ENCODE data around the gene GSC2. TPM values are rescaled to one million over a fixed set of nuclear protein-coding genes. Genes with fewer than 3 reads are reported as not detected.

The GSC2 gene
- total and polyA plus RNA-seq, 9 of the 15 experiments (the other 6 are each of a cell fraction or from before 2014, with no cell fraction given): not detected

DNA sequence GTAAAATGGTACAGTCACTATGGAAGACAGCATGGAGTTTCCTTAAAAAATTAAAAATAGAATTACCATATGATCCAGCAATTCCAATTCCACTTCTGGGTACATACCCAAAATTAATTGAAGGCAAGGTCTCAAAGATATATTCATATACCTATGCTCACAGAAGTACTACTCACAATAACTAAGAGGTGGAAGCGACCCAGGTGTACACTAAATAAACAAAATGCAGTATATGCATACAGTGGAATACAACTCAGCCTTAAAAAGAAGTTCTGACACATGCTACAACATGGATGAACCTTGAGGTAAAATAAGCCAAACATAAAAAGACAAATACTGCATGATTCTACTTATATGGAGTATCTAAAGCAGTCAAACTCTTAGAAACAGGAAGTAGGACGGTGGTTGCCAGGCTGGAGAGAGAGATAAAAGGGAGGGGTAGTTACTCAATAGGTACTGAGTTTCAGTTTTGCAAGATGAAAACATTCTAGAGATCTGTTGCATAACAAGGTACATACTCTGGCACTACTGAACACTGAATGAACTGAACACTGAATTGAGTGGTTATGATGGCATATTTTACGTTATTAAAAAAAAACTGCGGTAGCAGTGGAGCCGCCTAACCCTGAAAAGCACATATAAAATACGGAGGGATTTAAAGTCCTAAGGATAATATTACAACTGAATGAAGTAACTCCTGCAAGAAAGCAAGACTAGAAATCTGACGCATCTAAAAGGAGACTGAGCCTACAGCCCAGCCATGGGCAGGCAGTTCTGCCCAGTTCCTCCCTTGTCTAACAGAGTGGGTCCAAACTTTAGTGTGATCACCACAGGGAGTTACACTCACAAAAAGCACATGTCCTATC is 40.7 kb downstream of the GSC2 start (continued):
- TF ChIP-seq RFX5 (IDR thresholded peaks at IDR 0.05; ENCODE audit: low read depth, low read length) (peak; percentile 87), TEAD4 (IDR thresholded peaks at IDR 0.05; ENCODE audit: low read length) (peak; percentile 94), TEAD4 (CRISPR knock-in tag; IDR thresholded peaks at IDR 0.05; ENCODE audit: borderline replicate concordance) (no peak), PML (IDR thresholded peaks at IDR 0.05; ENCODE audit: low read length) (peak; percentile 80; the same call in 1 of the 2 replicates), HDAC8 (tag; IDR thresholded peaks at IDR 0.05) (no peak), NFE2 (IDR thresholded peaks at IDR 0.05; ENCODE audit: low read depth) (no peak), RAD51 (IDR thresholded peaks at IDR 0.05; ENCODE audit: borderline replicate concordance, low read depth) (0 out of 2 replicates have a peak, but pooled peaks have one; percentile 29), STAT5A (IDR thresholded peaks at IDR 0.05; ENCODE audit: borderline replicate concordance, low read length) (peak; percentile 85), ZNF695 (CRISPR knock-in tag; IDR thresholded peaks at IDR 0.05) (0 out of 2 replicates have a peak, but pooled peaks have one; percentile 75), DPF2 (IDR thresholded peaks at IDR 0.05) (peak; percentile 100), ZBTB33 (CRISPR knock-in tag; IDR thresholded peaks at IDR 0.05) (peak; percentile 41; the same call in 1 of the 2 replicates), ZNF253 (CRISPR knock-in tag; conservative IDR thresholded peaks at IDR 0.05) (no peak), RNF2 (IDR thresholded peaks at IDR 0.05) (peak; percentile 87; the same call in 1 of the 2 replicates), SRSF3 (IDR thresholded peaks at IDR 0.05; ENCODE audit: insufficient read depth, low read length) (no peak)
- TF ChIP-seq, protein P1, sequence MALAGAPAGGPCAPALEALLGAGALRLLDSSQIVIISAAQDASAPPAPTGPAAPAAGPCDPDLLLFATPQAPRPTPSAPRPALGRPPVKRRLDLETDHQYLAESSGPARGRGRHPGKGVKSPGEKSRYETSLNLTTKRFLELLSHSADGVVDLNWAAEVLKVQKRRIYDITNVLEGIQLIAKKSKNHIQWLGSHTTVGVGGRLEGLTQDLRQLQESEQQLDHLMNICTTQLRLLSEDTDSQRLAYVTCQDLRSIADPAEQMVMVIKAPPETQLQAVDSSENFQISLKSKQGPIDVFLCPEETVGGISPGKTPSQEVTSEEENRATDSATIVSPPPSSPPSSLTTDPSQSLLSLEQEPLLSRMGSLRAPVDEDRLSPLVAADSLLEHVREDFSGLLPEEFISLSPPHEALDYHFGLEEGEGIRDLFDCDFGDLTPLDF (CRISPR knock-in tag; IDR thresholded peaks at IDR 0.05): no peak
- TF ChIP-seq, protein P2, sequence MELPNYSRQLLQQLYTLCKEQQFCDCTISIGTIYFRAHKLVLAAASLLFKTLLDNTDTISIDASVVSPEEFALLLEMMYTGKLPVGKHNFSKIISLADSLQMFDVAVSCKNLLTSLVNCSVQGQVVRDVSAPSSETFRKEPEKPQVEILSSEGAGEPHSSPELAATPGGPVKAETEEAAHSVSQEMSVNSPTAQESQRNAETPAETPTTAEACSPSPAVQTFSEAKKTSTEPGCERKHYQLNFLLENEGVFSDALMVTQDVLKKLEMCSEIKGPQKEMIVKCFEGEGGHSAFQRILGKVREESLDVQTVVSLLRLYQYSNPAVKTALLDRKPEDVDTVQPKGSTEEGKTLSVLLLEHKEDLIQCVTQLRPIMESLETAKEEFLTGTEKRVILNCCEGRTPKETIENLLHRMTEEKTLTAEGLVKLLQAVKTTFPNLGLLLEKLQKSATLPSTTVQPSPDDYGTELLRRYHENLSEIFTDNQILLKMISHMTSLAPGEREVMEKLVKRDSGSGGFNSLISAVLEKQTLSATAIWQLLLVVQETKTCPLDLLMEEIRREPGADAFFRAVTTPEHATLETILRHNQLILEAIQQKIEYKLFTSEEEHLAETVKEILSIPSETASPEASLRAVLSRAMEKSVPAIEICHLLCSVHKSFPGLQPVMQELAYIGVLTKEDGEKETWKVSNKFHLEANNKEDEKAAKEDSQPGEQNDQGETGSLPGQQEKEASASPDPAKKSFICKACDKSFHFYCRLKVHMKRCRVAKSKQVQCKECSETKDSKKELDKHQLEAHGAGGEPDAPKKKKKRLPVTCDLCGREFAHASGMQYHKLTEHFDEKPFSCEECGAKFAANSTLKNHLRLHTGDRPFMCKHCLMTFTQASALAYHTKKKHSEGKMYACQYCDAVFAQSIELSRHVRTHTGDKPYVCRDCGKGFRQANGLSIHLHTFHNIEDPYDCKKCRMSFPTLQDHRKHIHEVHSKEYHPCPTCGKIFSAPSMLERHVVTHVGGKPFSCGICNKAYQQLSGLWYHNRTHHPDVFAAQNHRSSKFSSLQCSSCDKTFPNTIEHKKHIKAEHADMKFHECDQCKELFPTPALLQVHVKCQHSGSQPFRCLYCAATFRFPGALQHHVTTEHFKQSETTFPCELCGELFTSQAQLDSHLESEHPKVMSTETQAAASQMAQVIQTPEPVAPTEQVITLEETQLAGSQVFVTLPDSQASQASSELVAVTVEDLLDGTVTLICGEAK (IDR thresholded peaks at IDR 0.05): peak; percentile 63
- TF ChIP-seq, protein P2 (CRISPR knock-in tag; IDR thresholded peaks at IDR 0.05): no peak

All from K562 (cell line).